GM18873 (cell line): ENCODE data around the gene GHRHR.

Experiments used
- ATAC-seq: cut with Tn5 transposase; IDR thresholded peaks from one replicate; pipeline ENCODE4 v1.9.1; 2021; ENCODE audit warnings: mild to moderate bottlenecking, moderate library complexity, moderate number of reproducible peaks; ENCODE audit not compliant: unreplicated experiment, low FRiP score

Gene GHRHR

DNA sequence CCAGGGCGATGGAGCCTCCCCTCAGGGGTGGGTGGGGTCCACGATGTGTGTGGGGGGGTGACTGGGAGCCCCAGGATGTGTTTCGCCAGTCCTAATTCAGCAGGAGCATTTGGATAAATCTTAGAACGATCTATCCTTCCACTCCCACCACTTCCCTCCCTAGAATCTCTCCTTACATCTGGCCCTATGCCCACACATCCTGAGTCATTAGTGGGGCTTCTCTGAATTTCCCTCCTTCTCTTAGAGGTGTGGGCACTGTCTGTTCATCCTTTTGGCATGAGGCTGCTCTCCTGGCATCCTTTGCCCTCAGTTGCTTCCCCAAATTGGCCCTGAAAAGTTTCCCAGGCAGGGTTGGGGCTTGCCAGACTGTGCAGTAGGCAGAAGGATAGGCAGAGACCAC, 1.6 kb downstream of the GHRHR start:
- no peak for ATAC-seq

DNA sequence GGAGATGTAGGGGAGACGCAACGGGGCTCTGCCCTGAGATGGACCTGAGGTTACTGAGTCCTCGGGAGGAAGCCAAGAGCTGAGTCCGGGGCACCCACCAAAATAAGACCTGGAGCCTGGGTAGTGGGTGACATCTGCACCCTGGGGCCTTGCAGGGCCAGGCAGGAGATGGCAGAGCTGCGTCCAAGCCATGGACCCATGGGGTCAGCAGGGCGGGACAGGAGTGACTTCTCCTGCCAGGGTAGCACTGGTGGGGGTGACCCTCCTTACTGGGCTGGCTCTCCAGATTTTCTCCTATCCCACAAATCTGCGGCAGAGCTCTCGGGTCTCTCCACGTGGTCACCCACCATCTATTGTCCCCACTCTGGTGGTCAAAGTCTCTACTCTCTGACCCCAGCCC, 2.1 kb downstream of the GHRHR start:
- no peak for ATAC-seq

DNA sequence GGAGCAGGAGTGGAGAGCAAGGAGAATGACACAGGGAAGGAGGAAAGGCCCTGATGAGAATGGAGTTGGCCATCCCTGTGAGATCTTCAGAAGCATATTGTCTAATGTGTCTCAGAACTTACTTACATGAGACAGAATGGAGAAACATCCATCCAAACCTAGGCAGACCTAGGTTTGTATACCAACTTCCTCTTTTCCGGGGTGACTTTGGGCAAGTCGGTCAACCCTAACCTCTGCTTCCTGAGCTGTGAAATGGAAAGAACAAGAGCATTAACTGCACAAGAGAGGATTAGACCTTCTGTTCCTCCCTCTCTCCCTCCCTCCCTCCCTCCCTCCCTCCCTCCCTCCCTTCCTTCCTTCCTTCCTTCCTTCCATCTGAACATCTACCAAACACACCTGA, 4.5 kb downstream of the GHRHR start:
- ATAC-seq = no peak

DNA sequence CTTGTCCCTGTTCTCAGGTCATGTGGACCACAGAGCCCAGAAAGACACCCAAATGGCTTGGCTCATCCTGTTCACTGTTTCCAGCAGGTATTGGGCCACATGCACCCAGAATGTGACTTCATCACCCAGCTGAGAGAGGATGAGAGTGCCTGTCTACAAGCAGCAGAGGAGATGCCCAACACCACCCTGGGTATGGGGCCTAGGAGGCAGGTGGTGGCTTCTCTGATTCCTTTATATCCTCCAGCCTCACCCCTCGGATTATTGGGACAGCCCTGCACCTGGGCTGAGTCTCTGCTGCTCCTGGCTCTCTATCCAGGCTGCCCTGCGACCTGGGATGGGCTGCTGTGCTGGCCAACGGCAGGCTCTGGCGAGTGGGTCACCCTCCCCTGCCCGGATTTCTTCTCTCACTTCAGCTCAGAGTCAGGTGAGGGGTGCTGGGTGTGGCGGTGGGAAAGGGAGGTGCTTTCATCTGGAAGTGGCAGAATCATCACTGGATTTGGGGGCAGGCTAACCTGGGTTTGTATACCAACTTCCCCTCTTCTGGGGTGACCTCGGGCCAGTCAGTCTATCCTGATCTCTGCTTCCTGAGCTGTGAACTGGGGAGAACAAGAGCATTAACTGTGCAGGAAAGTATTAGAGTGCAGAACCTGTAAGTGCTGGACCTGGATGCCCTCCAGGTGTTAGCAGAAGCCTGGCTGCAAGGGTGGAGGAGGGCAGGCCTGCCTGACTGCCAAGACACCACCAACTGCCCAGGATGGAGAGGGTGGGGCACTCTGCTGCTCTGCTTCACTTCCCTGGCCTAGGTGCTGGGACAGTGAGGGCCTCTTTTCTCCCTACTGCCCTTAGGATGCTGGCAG, 5.2 kb downstream of the GHRHR start:
- ATAC-seq = no peak

DNA sequence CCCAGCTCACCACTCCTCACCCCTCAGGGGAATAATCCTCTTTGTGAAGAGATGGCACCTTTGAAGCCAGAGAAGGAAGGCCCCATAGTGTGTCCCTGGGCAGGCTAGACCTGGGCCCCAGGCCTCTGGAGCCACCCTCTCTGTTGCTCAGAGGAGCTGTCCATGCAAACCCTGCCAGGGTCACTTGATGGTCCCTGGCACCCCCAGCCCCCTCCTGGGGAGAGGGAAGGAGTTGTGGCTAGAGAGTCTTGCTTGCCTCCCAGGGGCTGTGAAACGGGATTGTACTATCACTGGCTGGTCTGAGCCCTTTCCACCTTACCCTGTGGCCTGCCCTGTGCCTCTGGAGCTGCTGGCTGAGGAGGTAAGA, 5.8 kb downstream of the GHRHR start:
- no peak for ATAC-seq

DNA sequence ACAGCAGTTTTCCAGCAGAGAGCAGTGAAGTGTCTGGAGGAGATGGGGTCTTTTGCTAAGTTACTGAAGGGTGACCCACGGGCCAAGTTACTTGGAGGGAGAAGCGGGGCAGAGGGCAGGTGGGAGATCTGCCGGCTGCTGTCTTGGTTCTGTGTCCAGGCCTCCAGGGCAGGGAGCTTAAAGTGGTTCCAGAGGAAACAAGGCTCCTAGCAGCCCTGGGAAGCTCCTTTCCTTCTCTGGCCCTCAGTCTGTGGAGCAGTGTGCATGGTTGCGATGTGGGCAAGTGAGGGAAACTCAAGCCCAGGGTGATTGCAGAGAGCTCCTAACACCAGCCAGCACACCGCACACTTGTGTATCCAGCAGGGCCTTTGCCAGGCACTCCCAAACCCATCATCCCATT, 6.3 kb downstream of the GHRHR start:
- ATAC-seq = no peak

DNA sequence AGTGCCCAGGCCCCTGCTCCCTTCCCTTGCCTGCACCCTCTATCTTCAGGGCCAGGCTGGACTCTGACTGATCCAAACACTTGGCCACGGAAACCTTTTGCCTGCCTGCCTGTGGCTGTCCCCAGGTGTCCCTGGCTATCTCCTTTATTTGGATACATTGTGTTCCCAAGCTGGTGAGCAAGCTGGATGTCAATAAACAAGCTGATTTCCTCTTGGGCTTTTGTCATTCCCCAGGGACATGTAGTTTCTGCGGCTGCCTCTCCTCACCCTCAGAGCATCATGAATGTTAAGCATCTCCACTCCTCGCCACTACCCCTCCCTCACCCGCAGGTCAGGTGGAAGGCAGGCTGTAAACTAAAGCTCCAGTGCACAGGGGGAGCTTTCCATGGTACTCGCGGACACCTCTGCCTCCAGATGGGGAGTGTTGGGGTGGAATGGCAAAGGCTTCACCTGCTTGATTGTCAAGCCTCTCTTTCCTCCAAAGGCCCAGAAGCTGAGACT, 6.9 kb downstream of the GHRHR start:
- ATAC-seq = no peak

DNA sequence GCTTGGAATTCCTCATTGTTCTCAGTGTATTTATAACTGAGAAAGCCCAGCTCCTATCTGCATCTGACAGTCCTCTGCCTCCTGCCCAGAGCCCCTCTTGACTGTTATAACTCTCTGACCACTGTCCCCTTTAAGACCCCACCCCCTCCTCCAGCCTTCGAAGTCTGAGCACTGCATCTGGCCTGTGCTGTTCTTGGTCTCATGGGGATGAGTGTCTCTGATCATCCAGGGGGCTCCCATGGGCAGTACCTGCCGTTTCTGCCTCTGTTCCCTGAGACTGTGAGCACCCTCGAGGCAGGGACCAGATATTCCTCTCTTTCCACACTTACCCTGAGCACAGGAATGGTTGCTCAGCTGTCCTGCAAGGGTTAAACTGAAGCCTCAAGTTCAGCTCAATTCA, 7.7 kb downstream of the GHRHR start:
- no peak for ATAC-seq

DNA sequence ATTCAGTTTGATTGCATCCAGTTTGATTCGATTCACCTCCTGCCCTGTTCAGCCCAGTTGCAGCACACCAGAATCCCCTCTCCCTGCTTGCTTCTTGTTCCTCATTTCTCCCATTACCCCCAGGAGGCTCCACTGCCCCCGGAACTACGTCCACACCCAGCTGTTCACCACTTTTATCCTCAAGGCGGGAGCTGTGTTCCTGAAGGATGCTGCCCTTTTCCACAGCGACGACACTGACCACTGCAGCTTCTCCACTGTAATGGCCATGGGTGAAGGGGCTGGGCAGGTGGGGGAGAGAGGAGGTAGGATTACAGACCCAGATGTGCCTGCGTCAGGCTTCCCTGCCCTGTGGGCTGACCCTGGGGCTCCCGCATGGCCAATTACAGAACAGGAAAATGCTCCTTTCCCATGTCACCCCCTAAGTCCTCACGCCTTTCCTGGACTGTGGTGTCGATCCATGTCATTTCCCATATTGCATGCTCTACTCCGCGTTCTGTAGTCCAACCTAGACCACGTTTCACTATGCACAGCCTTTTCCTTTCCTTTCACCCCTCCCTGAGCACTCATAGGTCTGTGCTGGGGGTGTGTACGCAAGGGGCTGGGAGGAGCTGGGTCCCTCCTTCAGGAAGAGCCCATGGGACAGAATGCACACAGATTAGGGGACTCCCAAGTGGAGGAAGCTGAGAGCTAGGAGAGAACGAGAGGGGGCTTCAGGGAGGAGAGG, 8.2 kb downstream of the GHRHR start:
- no peak for ATAC-seq

DNA sequence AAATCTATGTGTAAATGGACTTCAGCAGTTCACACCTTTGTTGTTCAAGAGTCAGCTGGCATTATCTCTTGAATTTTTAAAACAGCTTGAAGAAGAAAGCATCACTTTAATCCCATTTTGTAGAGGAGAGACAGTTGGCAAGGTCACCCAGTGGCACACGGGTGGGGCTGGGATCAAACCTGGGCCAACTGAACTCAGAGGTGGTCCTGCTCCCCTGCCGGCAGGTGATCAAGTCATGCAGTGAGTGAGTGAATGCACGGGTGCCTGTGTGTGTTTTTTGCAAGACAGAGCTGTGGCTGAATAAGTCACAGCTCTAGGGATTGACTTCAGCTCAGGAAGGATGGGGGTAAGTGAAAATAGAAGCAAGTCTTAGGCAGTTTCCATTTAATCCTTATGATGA, 9.5 kb downstream of the GHRHR start:
- ATAC-seq = no peak

DNA sequence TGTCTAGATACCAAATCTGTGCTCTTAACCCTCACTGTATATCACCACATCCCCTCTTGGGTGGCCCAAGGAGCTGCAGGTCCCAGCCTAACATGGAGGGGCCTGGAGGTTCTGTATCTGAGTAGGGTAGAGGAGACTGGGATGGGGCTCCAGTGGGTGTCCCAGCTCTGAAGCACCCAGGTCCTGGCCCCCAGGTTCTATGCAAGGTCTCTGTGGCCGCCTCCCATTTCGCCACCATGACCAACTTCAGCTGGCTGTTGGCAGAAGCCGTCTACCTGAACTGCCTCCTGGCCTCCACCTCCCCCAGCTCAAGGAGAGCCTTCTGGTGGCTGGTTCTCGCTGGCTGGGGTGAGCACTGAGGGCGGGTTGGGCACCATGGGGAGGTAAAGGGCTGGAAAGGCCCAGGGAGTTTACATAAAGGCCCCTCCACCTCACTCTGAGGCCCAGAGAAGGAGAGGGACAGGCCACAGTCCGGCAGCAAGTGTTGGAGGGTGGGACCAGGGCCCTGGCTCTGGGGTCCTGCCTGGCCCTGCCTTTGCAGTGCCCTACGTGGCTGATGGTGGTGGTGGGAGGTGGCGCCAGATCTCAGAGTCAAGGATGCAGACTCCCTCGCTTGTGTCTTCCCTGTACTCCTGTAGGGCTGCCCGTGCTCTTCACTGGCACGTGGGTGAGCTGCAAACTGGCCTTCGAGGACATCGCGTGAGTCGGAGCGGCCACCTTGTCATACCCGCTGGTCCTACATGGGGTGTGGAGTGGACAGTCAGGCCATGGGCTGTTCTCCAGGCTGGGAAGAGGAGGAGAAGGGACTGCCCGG, 10.2 kb downstream of the GHRHR start:
- ATAC-seq = no peak

DNA sequence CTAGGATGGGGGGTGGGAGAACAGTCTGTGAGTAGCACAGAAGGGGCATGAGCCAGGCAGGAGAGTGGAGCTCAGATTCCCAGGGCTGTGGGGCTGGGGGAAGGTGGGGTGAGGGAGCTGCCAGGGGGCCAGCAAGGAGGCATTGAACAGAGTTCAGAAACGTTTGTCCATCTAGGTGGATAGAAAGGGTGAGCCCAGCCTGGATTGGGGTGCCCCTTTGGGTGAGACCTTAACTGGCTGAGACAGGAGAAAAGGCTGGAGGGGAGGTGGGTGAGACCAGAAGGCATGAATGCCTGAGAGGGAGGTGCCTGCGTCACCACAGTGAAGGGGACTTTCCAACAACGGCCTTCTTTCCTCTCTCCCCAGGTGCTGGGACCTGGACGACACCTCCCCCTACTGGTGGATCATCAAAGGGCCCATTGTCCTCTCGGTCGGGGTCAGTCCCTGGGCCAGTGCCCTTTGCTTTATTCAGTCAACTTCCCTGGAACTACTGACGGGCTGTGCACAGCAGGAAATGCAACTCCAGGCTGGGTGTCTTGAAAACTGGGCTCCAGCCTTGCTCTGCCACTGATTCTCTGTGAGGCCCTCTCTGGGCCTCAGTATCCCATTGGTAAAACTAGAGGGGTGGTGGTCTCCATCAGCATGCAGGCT, 11.0 kb downstream of the GHRHR start:
- peak; percentile 90 for ATAC-seq

DNA sequence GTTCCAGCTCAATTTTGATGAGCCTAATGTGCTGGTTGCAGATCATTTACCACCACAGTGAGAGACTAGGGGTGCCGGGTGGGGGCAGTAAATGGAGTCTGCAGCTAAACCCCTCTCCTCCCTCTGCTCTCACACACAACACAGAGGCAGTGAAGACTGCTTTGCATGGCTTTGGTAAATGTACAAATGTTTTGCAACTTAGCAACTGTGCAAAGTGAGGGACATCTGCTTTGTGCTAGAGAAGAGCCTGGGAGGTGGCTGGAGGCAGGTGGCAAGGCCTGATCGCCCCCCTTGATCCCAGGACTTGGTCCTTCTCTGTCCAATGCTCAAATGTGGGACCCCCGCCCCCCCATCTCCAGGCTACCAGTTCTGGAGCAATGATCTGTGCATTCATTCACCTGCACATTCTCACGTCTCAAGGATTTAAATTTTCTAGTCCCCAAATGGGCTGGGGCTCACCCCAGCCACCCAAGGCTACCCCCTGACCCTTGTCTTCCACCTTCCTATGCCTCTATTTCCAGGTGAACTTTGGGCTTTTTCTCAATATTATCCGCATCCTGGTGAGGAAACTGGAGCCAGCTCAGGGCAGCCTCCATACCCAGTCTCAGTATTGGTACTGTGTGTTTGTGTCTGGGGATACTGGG, 11.6 kb downstream of the GHRHR start:
- peak; percentile 9 for ATAC-seq

DNA sequence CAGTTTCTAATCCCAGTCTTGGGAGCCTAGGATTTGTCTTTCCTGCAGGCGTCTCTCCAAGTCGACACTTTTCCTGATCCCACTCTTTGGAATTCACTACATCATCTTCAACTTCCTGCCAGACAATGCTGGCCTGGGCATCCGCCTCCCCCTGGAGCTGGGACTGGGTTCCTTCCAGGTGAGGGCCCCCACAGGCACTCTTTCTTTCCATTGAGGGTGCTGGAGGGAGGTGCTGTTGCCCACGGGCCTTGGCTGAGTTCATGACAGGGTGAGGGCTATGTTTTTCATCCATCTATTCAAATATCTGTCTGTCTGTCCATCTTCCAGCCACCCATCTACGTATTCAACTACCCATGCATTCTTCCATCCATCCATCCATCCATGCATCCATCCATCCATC, 12.6 kb downstream of the GHRHR start:
- ATAC-seq = no peak

DNA sequence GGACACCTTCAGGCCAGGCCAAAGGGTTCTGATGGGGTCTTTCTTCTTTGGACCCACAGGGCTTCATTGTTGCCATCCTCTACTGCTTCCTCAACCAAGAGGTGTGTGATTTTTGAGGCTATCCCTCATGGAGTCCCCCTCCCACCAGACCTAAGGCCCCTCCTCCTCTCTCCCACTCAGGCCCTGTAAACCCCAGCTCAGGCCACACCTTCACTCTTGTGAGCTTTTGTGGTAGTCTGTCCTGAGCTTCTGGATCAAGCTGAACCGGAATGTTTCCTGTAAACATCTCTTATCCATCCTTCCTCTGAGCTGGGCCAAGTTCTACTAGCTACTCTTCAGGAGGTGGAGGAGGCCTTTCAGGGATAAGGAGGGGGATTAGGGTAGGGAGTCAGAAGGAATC, 13.5 kb downstream of the GHRHR start:
- ATAC-seq = no peak

DNA sequence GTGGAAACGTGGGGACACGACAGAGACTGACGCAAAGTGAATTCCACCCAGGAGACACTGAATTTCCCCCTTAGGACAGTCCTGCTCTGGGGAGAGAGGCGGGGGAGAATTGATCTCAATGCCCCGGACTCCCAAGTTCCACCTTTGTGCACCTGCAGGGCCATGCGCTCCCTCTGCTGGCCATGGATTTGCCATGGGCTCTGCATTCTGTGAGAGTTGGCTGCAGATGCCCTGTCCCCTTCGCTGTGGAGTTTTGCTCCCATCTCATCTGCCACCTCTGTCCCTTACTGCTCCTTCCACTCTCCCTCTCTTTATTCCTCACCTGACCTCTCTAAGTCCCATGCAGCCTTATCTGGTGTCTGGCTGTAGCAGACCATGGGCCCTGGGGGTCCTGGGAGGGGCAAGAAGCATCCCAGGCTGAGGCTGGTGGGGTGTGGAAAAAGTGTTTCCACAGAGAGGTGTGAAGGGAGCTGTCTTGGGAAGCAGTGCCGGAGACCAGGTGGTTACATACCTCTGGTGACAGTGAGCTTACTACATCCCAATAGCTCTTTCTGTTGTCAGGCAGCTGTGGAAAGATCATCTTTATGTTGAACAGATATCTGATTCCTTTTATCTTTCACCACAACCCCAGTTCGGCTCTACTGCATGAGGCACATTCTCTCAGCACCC, 14.3 kb downstream of the GHRHR start:
- ATAC-seq = no peak

DNA sequence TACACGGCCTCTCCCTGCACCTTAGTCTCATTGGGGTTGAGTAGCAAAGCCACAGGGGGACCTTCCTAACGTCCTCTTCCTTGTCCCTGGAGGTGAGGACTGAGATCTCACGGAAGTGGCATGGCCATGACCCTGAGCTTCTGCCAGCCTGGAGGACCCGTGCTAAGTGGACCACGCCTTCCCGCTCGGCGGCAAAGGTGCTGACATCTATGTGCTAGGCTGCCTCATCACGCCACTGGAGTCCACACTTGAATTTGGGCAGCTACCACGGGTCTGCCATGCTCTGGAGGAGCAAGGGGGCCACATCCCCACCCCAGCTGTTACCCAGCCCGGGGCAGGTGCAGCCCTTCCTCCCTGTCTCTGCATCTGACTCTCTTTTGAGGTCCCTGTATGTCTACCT, 15.3 kb downstream of the GHRHR start:
- ATAC-seq = no peak

DNA sequence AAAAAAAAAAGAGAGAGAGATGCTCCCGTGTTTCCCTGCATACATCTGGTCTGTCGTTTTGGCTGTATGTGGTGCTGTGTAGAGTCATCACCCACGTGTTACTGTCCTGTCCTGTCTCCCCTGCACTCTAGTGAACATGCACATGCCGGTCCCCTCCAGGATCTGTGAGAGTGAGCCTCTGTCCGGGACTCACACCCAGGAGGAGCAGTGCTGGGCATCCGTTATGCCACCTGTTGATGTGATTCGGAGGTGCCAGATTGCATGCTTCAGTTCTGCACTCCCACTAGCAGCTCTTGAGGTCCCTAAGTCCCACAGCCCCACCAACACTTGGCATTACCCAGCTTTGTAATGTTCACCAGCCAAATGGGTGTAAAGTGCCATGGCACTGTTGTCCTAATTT, 16.4 kb downstream of the GHRHR start:
- no peak for ATAC-seq

DNA sequence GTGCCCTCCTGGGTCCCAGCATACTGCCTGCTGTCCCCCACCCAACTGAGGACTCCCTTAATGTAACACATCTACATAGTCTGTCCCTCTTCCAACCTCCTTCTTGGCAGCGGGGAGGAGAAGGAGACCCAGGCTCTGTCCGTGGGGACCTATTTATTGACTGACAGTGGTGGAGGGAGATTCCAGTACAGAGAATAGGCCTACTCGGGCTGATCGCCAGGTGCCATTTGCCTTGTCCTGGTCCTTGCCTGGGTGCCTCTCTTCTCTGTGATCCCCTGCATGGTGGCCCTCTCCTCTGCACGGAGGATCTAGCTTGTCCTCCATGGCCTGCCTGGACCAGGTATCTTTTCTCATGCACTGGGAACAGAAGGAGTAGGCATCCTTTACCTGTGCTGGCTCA, 17.0 kb downstream of the GHRHR start:
- ATAC-seq = no peak
